ENCODE measurements around the gene FAM131A. TPM values are rescaled to one million over a fixed set of nuclear protein-coding genes. Genes with fewer than 3 reads are reported as not detected.

Gene FAM131A
- total and polyA plus RNA-seq, 2 of the 4 experiments (the other 2 are of a cell fraction), result 10.8 to 19.5 TPM

DNA sequence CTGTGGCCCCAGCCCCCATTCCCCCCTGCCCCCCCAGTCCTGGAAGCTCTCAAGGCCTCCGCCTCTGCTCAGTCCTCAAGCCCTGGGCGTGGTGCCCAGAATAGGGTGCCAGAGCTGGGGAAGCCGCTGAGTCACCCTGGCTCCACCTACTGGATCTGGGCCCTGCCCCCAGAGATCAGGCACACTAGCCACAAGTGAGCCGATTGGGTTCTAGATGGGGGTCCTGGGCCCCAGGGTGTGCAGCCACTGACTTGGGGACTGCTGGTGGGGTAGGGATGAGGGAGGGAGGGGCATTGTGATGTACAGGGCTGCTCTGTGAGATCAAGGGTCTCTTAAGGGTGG lies 17.3 kb upstream of the FAM131A start:
- Histone ChIP-seq H3K14ac (replicated peaks; ENCODE audit: low read depth, low read length) (0 out of 2 replicates have a peak overlapping the region, but pooled peaks have one; percentile 37), H2BK20ac (ENCODE audit: low read depth, low read length) (no peak overlapping the region), H3K27ac (ENCODE audit: insufficient read depth, low read length) (peak overlapping the region; percentile 75), H2AFZ (replicated peaks; ENCODE audit: low read length, poor library complexity) (peak overlapping the region; percentile 40), H3K79me1 (ENCODE audit: low read depth in 1 of 2, low read length in 2 of 2) (peaks cover 31 to 76% of the 10 kb centered on the region in 2 experiments), H3K9me1 (ENCODE audit: insufficient read depth, low read length) (peaks cover 38% of the 10 kb centered on the region), H2AK5ac (ENCODE audit: low read depth, low read length) (peak overlapping the region; percentile 85), H3K9me3 (ENCODE audit: control insufficient read depth, insufficient read depth, low read length) (no peaks in the 10 kb centered on the region), H3K4me2 (ENCODE audit: low read depth, low read length) (peak overlapping the region; percentile 75), H4K20me1 (ENCODE audit: insufficient read depth, low read length) (peaks cover 98% of the 10 kb centered on the region), H3K18ac (ENCODE audit: low read depth, low read length) (no peak overlapping the region; the same call in 1 of the 2 replicates), H3K56ac (ENCODE audit: extremely low read depth, insufficient read depth, low read length) (no peak overlapping the region), H4K91ac (ENCODE audit: insufficient read depth, low read depth, low read length) (no peak overlapping the region), H3K9ac (ENCODE audit: low read depth, low read length) (no peak overlapping the region), H2AK9ac (replicated peaks; ENCODE audit: low read depth, low read length, poor library complexity) (peak overlapping the region; percentile 86), H2BK15ac (ENCODE audit: low read depth, low read length) (no peak overlapping the region), H3K36me3 (ENCODE audit: control insufficient read depth, insufficient read depth, low read length) (peaks cover 68% of the 10 kb centered on the region), H3K27me3 (ENCODE audit: control insufficient read depth, insufficient read depth, low read length) (no peaks in the 10 kb centered on the region), H4K8ac (ENCODE audit: low read depth in 2 of 2, low read length in 2 of 2) (no peak overlapping the region; a peak in 1 of 4 replicates), H3K4me3 (ENCODE audit: insufficient read depth, low read depth, low read length) (no peak overlapping the region), H2BK120ac (ENCODE audit: low read depth, low read length) (no peak overlapping the region), H3K23ac (ENCODE audit: low read depth, low read length) (no peak overlapping the region), H3K4me1 (ENCODE audit: control insufficient read depth, insufficient read depth, low read length) (peaks cover 25% of the 10 kb centered on the region), H2BK5ac (ENCODE audit: low read depth, low read length, poor library complexity, severe bottlenecking) (peak overlapping the region; percentile 66), H3K4ac (ENCODE audit: low read depth, low read length) (peak overlapping the region; percentile 80), H4K5ac (ENCODE audit: low read depth, low read length) (no peak overlapping the region)
- no TSS peak for BruUV-seq (replicated peaks)
- intact Hi-C loops (cut with micrococcal nuclease), result no loop called here
- peak; percentile 87 for ATAC-seq (ENCODE audit: low read depth)
- ChIA-PET CTCF (interaction anchor here (0.9 to 1.1 kb wide), 2 partner anchors 19 to 170 kb away, joined by 3 to 8 read pairs; no protein-coding TSS in a partner anchor), POLR2A (ENCODE audit: unreplicated experiment) (interaction anchor here (0.7 to 0.8 kb wide), 2 partner anchors 8 to 144 kb away, joined by 3 read pairs; no protein-coding TSS in a partner anchor)
- in situ Hi-C loops (cut with MboI; ENCODE audit: low sequenced_read_pairs), result no loop called here
- dilution Hi-C loops (cut with HindIII; ENCODE audit: low sequenced_read_pairs, unreplicated experiment), result no loop called here
- no CpG with 5 or more reads among the region's 4 CpGs for WGBS, 2 experiments (ENCODE audit: extremely low coverage in 2 of 2, insufficient read length in 1 of 2)
- DNase-seq, result peak; percentile 97
- TF ChIP-seq, protein P1, sequence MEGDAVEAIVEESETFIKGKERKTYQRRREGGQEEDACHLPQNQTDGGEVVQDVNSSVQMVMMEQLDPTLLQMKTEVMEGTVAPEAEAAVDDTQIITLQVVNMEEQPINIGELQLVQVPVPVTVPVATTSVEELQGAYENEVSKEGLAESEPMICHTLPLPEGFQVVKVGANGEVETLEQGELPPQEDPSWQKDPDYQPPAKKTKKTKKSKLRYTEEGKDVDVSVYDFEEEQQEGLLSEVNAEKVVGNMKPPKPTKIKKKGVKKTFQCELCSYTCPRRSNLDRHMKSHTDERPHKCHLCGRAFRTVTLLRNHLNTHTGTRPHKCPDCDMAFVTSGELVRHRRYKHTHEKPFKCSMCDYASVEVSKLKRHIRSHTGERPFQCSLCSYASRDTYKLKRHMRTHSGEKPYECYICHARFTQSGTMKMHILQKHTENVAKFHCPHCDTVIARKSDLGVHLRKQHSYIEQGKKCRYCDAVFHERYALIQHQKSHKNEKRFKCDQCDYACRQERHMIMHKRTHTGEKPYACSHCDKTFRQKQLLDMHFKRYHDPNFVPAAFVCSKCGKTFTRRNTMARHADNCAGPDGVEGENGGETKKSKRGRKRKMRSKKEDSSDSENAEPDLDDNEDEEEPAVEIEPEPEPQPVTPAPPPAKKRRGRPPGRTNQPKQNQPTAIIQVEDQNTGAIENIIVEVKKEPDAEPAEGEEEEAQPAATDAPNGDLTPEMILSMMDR (conservative IDR thresholded peaks at IDR 0.05; ENCODE audit: low read depth, low read length), result no peak
- no peak for TF ChIP-seq BHLHE40 (IDR thresholded peaks at IDR 0.05; ENCODE audit: low read depth, low read length)
- TF ChIP-seq MAFK (IDR thresholded peaks at IDR 0.05; ENCODE audit: low read depth, low read length), result no peak
- no peak for TF ChIP-seq RFX5 (IDR thresholded peaks at IDR 0.05; ENCODE audit: low read depth, low read length)
- no peak for TF ChIP-seq RCOR1 (IDR thresholded peaks at IDR 0.05; ENCODE audit: insufficient replicate concordance, low read length)
- peak; percentile 65; the same call in 1 of the 2 replicates for TF ChIP-seq FOS (IDR thresholded peaks at IDR 0.05; ENCODE audit: low read depth, low read length)
- TF ChIP-seq NFE2L2 (IDR thresholded peaks at IDR 0.05; ENCODE audit: low read depth, low read length), result peak; percentile 71
- no peak for TF ChIP-seq RAD21 (IDR thresholded peaks at IDR 0.05; ENCODE audit: low read length)
- TF ChIP-seq, protein P2, sequence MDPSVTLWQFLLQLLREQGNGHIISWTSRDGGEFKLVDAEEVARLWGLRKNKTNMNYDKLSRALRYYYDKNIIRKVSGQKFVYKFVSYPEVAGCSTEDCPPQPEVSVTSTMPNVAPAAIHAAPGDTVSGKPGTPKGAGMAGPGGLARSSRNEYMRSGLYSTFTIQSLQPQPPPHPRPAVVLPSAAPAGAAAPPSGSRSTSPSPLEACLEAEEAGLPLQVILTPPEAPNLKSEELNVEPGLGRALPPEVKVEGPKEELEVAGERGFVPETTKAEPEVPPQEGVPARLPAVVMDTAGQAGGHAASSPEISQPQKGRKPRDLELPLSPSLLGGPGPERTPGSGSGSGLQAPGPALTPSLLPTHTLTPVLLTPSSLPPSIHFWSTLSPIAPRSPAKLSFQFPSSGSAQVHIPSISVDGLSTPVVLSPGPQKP (IDR thresholded peaks at IDR 0.05; ENCODE audit: borderline replicate concordance, low read depth, low read length), result no peak
- peak; percentile 50; the same call in 1 of the 2 replicates for TF ChIP-seq MAZ (IDR thresholded peaks at IDR 0.05; ENCODE audit: borderline replicate concordance, low read depth, low read length)

Data from IMR-90 (cell line).